HFF-Myc (cell line): ENCODE measurements around the gene PRKD1.
A peak's percentile ranks its signal among the peaks of the same experiment; 100 is the strongest.

Source experiments
- DNase-seq: peaks from one replicate; pipeline ENCODE4 v3.0.0-alpha.2; 2011; ENCODE audit warnings: low read depth; ENCODE audit errors: extremely low read depth
- H3K4me3 ChIP-seq: replicated peaks from 2 replicates; pipeline ENCODE4 v1.5.1; 2011; ENCODE audit warnings: low read depth, mild to moderate bottlenecking, control low read depth, low read length
- CTCF ChIP-seq: IDR thresholded peaks from 2 replicates; pipeline ENCODE4 v1.5.1; 2012; ENCODE audit warnings: mild to moderate bottlenecking, low read depth, low read length, control low read depth; ENCODE audit errors: missing control alignments

PRKD1 gene

GRCh38 chr14:29937116-29937515 is 9.5 kb upstream of the PRKD1 start:
- no peak for DNase-seq
- no peak overlapping the region for H3K4me3 ChIP-seq
- no peak for TF ChIP-seq CTCF

- peak; percentile 66 for DNase-seq
- no peak overlapping the region for H3K4me3 ChIP-seq
- no peak for TF ChIP-seq CTCF
Observed at GRCh38 chr14:29930283-29930682, 2.6 kb upstream of the PRKD1 start.

GRCh38 chr14:29928117-29928640 is 532 bp upstream of the PRKD1 start:
- no peak for TF ChIP-seq CTCF
- peak overlapping the region; percentile 16; the same call in 1 of the 2 replicates for H3K4me3 ChIP-seq
- no peak for DNase-seq

- no peak for DNase-seq
- peak overlapping the region; percentile 90 for H3K4me3 ChIP-seq
- no peak for TF ChIP-seq CTCF
Observed at GRCh38 chr14:29926701-29927375, 809 bp downstream of the PRKD1 start.

- DNase-seq: no peak
- peak overlapping the region; percentile 90 for H3K4me3 ChIP-seq
- no peak for TF ChIP-seq CTCF
Observed at GRCh38 chr14:29926228-29926627, 1.4 kb downstream of the PRKD1 start.

- peak overlapping the region; percentile 90 for H3K4me3 ChIP-seq
- no peak for TF ChIP-seq CTCF
- no peak for DNase-seq
Observed at GRCh38 chr14:29925736-29926135, 1.9 kb downstream of the PRKD1 start.
